Caco-2 (cell line): ENCODE results near the gene MSTN. TPM values are rescaled to one million over a fixed set of nuclear protein-coding genes. Genes with fewer than 3 reads are reported as not detected.

Source experiments
- BruUV-seq: library from RNA; stranded (reverse); fragments of 400-500 nt; replicated peaks from 2 replicates; lab custom pipeline; 2021; lab: Mats Ljungman, UMichigan
- CTCF ChIA-PET: fragments of 300-600 bp; sonication (Branson Sonifier 250); formaldehyde crosslinking; loops from one replicate; lab custom pipeline; 2022; ENCODE audit warnings: antibody characterized with exemption; lab: Charles Lee
- POLR2A ChIA-PET: fragments of 300-600 bp; sonication (Branson Sonifier 250); formaldehyde crosslinking; loops from one replicate; lab custom pipeline; 2022; ENCODE audit warnings: antibody characterized with exemption; lab: Charles Lee
- DNase-seq, 2 experiments: peaks; one replicate each; pipeline versions ENCODE4 v3.0.0 to v3.0.0-alpha.2; 2020 to 2022
- H3K27me3 ChIP-seq: replicated peaks from 2 replicates; pipeline ENCODE4 v1.6.0; 2011; ENCODE audit warnings: low read length; ENCODE audit not compliant: control insufficient read depth, insufficient read depth
- H3K36me3 ChIP-seq: 2 replicates; pipeline ENCODE4 v1.5.1; 2011; ENCODE audit warnings: low read length; ENCODE audit not compliant: control insufficient read depth, insufficient read depth
- H3K4me1 ChIP-seq: fragments of 250-450 bp; sonication (Bioruptor Pico); 2 replicates; pipeline ENCODE4 v1.5.1; 2020; ENCODE audit warnings: mild to moderate bottlenecking
- H3K4me3 ChIP-seq: 2 replicates; pipeline ENCODE4 v1.5.1; 2011; ENCODE audit warnings: low read depth, mild to moderate bottlenecking, control low read depth, low read length
- H3K9me3 ChIP-seq: fragments of 250-450 bp; sonication (Bioruptor Pico); 2 replicates; pipeline ENCODE4 v1.5.1; 2020; ENCODE audit warnings: mild to moderate bottlenecking, moderate library complexity
- H3K27ac Mint-ChIP-seq: one replicate; pipeline ENCODE4 v1.8.0; 2022; ENCODE audit warnings: mixed read lengths; ENCODE audit not compliant: unreplicated experiment
- H3K27me3 Mint-ChIP-seq: one replicate; pipeline ENCODE4 v1.8.0; 2022; ENCODE audit warnings: mixed read lengths; ENCODE audit not compliant: insufficient read depth, unreplicated experiment
- H3K36me3 Mint-ChIP-seq: one replicate; pipeline ENCODE4 v1.8.0; 2022; ENCODE audit warnings: mild to moderate bottlenecking, mixed read lengths; ENCODE audit not compliant: insufficient read depth, unreplicated experiment
- H3K4me1 Mint-ChIP-seq: one replicate; pipeline ENCODE4 v1.8.0; 2022; ENCODE audit warnings: low read depth, mixed read lengths; ENCODE audit not compliant: unreplicated experiment
- H3K4me3 Mint-ChIP-seq: one replicate; pipeline ENCODE4 v1.8.0; 2022; ENCODE audit warnings: mild to moderate bottlenecking, moderate library complexity, mixed read lengths; ENCODE audit not compliant: unreplicated experiment
- H3K9me3 Mint-ChIP-seq: one replicate; pipeline ENCODE4 v1.8.0; 2022; ENCODE audit warnings: mixed read lengths; ENCODE audit not compliant: unreplicated experiment
- CTCF ChIP-seq, 2 experiments: fragments of 200-600 bp in 1 of 2; IDR thresholded peaks; 1 replicate in 1 of 2; 2 replicates in 1 of 2; pipeline versions ENCODE4 v1.5.1 to v1.8.0; 2011 to 2022; ENCODE audit warnings: antibody characterized with exemption in 1 of 2, control low read depth in 1 of 2, inconsistent platforms in 1 of 2, low read depth in 1 of 2, low read length in 1 of 2, mild to moderate bottlenecking in 1 of 2, moderate library complexity in 1 of 2; ENCODE audit not compliant: insufficient read depth in 1 of 2, severe bottlenecking in 1 of 2, unreplicated experiment in 1 of 2
- intact Hi-C: fragments of 100-400 bp; cut with micrococcal nuclease; formaldehyde crosslinking; loops from one replicate; pipeline ENCODE4 v1.10.0; 2022; ENCODE audit not compliant: unreplicated experiment
- total RNA-seq: library from RNA; stranded (reverse); gene quantifications from 2 replicates; pipeline ENCODE4 v1.2.3, GENCODE V29; 2022

MSTN gene
- total RNA-seq, 1 experiment from 2014 or later: not detected

GRCh38 chr2:190050001-190050400 lies 12.5 kb downstream of the MSTN start:
- intact Hi-C loops: no loop called here
- Mint-ChIP-seq H3K27ac (no peak overlapping the region), H3K4me1 (no peaks in the 10 kb centered on the region), H3K27me3 (peaks cover 7% of the 10 kb centered on the region), H3K4me3 (no peak overlapping the region), H3K36me3 (no peaks in the 10 kb centered on the region), H3K9me3 (no peaks in the 10 kb centered on the region)
- 0 out of 2 replicates have a peak, but pooled peaks cover 1% of the 10 kb centered on the region for H3K27me3 ChIP-seq
- no peak for TF ChIP-seq CTCF (IDR thresholded peaks at IDR 0.05; ENCODE audit: insufficient read depth in 1 of 2, low read depth in 1 of 2, low read length in 1 of 2, severe bottlenecking in 1 of 2, unreplicated experiment in 1 of 2)
- no peaks in the 10 kb centered on the region for H3K9me3 ChIP-seq
- H3K4me3 ChIP-seq: no peak overlapping the region
- ChIA-PET CTCF (interaction anchor here (0.5 kb wide), 1 partner anchor 1660 kb away, joined by 3 read pairs; no protein-coding TSS in a partner anchor), POLR2A (no interaction called here)
- DNase-seq: no peak
- no peaks in the 10 kb centered on the region for H3K36me3 ChIP-seq
- BruUV-seq: no TSS peak
- H3K4me1 ChIP-seq: no peaks in the 10 kb centered on the region

DNA sequence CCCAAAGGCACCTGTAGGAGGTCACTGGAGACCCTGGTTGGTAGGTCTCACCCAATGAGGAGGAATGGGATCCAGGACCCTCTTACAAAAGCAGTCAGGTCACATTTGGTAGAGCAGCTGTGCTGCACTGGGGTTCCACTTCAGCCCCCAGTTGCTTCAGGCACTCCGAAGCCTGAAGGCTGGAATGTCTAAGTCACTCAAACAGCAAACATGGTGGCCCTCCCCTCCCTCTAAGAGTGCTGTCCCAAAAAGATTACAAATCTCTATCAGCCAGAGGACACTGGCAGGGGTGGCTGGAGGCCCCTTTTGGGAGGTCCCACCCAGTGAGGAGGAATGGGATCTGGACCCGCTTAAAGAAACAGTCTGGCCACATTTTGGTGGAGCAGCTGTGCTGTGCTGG lies 17.7 kb downstream of the MSTN start:
- ChIA-PET CTCF (no interaction called here), POLR2A (no interaction called here)
- Histone ChIP-seq H3K27me3 (0 out of 2 replicates have a peak, but pooled peaks cover 1% of the 10 kb centered on the region), H3K4me1 (no peaks in the 10 kb centered on the region), H3K4me3 (no peak overlapping the region), H3K36me3 (no peaks in the 10 kb centered on the region), H3K9me3 (no peaks in the 10 kb centered on the region)
- H3K4me3 Mint-ChIP-seq: no peak overlapping the region
- H3K27me3 Mint-ChIP-seq: peaks cover 15% of the 10 kb centered on the region
- H3K4me1 Mint-ChIP-seq: no peaks in the 10 kb centered on the region
- no peaks in the 10 kb centered on the region for H3K9me3 Mint-ChIP-seq
- no TSS peak for BruUV-seq
- TF ChIP-seq CTCF (IDR thresholded peaks at IDR 0.05; ENCODE audit: insufficient read depth in 1 of 2, low read depth in 1 of 2, low read length in 1 of 2, severe bottlenecking in 1 of 2, unreplicated experiment in 1 of 2): no peak
- H3K27ac Mint-ChIP-seq: no peak overlapping the region
- intact Hi-C loops: no loop called here
- no peak for DNase-seq
- H3K36me3 Mint-ChIP-seq: no peaks in the 10 kb centered on the region

GRCh38 chr2:190043441-190043840 lies 19.1 kb downstream of the MSTN start:
- no peaks in the 10 kb centered on the region for H3K9me3 Mint-ChIP-seq
- intact Hi-C loops: no loop called here
- no peak overlapping the region for H3K4me3 Mint-ChIP-seq
- no peak overlapping the region for H3K27ac Mint-ChIP-seq
- Histone ChIP-seq H3K4me1 (no peaks in the 10 kb centered on the region), H3K27me3 (0 out of 2 replicates have a peak, but pooled peaks cover 1% of the 10 kb centered on the region), H3K4me3 (no peak overlapping the region), H3K36me3 (no peaks in the 10 kb centered on the region), H3K9me3 (no peaks in the 10 kb centered on the region)
- no peaks in the 10 kb centered on the region for H3K4me1 Mint-ChIP-seq
- no TSS peak for BruUV-seq
- H3K27me3 Mint-ChIP-seq: peaks cover 15% of the 10 kb centered on the region
- ChIA-PET CTCF (no interaction called here), POLR2A (no interaction called here)
- no peak for TF ChIP-seq CTCF (IDR thresholded peaks at IDR 0.05; ENCODE audit: insufficient read depth in 1 of 2, low read depth in 1 of 2, low read length in 1 of 2, severe bottlenecking in 1 of 2, unreplicated experiment in 1 of 2)
- no peak for DNase-seq
- H3K36me3 Mint-ChIP-seq: no peaks in the 10 kb centered on the region
